HG03520 (cell line): ENCODE measurements around the gene ENDOG.
"Not testable (repeated sequence)": the region's sequence is repeated elsewhere in the genome, so short reads cannot be mapped to it uniquely, and the experiment has no call there.

ENCODE experiments used
- ATAC-seq: cut with Tn5 transposase; IDR thresholded peaks from one replicate; pipeline ENCODE4 v1.9.1; 2021; ENCODE audit warnings: mild to moderate bottlenecking, moderate library complexity; ENCODE audit not compliant: unreplicated experiment

ENDOG gene

GRCh38 chr9:128860937-128861336 lies 42.6 kb downstream of the ENDOG start:
- ATAC-seq, result no peak

GRCh38 chr9:128861501-128861900 lies 43.2 kb downstream of the ENDOG start:
- ATAC-seq, result no peak

- no peak for ATAC-seq
Measured at GRCh38 chr9:128862401-128862851, 44.1 kb downstream of the ENDOG start.

GRCh38 chr9:128863647-128864046 lies 45.3 kb downstream of the ENDOG start:
- ATAC-seq, result no peak

- no peak for ATAC-seq
Measured at GRCh38 chr9:128870128-128870940, 52.0 kb downstream of the ENDOG start.

- ATAC-seq, result not testable (repeated sequence)
Measured at GRCh38 chr9:128870941-128871265, 52.6 kb downstream of the ENDOG start.
